Epithelial cell of esophagus (primary cell): ENCODE data around the gene TOM1L2.

ENCODE experiments used
- DNase-seq: peaks from one replicate; pipeline ENCODE4 v3.0.0; 2010; ENCODE audit warnings: low read depth
- H3K4me3 ChIP-seq: 2 replicates; pipeline ENCODE4 v1.5.1; 2011; ENCODE audit warnings: mild to moderate bottlenecking, low read length, control low read depth
- CTCF ChIP-seq: IDR thresholded peaks from 2 replicates; pipeline ENCODE4 v1.5.1; 2011; ENCODE audit warnings: low read depth, mild to moderate bottlenecking, low read length, control low read depth, inconsistent platforms; ENCODE audit not compliant: insufficient read depth; ENCODE audit errors: missing control alignments

The TOM1L2 gene

GRCh38 chr17:17887752-17888304 is 84.4 kb downstream of the TOM1L2 start:
- no peak for TF ChIP-seq CTCF
- H3K4me3 ChIP-seq: no peak overlapping the region

GRCh38 chr17:17886726-17887125 is 85.5 kb downstream of the TOM1L2 start:
- no peak for TF ChIP-seq CTCF
- no peak for DNase-seq
- no peak overlapping the region for H3K4me3 ChIP-seq

More at GRCh38 chr17:17887752-17888304, 84.4 kb downstream of the TOM1L2 start:
- no peak for DNase-seq

- DNase-seq: no peak
- TF ChIP-seq CTCF: no peak
- H3K4me3 ChIP-seq: no peak overlapping the region
Measured at GRCh38 chr17:17886226-17886625, 86.0 kb downstream of the TOM1L2 start.

GRCh38 chr17:17884391-17885357 is 87.5 kb downstream of the TOM1L2 start:
- no peak overlapping the region for H3K4me3 ChIP-seq
- no peak for DNase-seq
- no peak for TF ChIP-seq CTCF

GRCh38 chr17:17883801-17884200 is 88.4 kb downstream of the TOM1L2 start:
- no peak overlapping the region for H3K4me3 ChIP-seq
- no peak for TF ChIP-seq CTCF
- DNase-seq: no peak

GRCh38 chr17:17882082-17882581 is 90.1 kb downstream of the TOM1L2 start:
- no peak for DNase-seq
- no peak for TF ChIP-seq CTCF
- no peak overlapping the region for H3K4me3 ChIP-seq
